GM12872 (cell line): ENCODE results near the gene DUSP15.

Source experiments
- TF ChIP-seq, protein P1 (sequence below): IDR thresholded peaks from 3 replicates; pipeline ENCODE4 v1.5.1; 2011; ENCODE audit warnings: low read depth, mild to moderate bottlenecking, low read length, moderate library complexity; ENCODE audit not compliant: insufficient read depth

DUSP15 gene

DNA sequence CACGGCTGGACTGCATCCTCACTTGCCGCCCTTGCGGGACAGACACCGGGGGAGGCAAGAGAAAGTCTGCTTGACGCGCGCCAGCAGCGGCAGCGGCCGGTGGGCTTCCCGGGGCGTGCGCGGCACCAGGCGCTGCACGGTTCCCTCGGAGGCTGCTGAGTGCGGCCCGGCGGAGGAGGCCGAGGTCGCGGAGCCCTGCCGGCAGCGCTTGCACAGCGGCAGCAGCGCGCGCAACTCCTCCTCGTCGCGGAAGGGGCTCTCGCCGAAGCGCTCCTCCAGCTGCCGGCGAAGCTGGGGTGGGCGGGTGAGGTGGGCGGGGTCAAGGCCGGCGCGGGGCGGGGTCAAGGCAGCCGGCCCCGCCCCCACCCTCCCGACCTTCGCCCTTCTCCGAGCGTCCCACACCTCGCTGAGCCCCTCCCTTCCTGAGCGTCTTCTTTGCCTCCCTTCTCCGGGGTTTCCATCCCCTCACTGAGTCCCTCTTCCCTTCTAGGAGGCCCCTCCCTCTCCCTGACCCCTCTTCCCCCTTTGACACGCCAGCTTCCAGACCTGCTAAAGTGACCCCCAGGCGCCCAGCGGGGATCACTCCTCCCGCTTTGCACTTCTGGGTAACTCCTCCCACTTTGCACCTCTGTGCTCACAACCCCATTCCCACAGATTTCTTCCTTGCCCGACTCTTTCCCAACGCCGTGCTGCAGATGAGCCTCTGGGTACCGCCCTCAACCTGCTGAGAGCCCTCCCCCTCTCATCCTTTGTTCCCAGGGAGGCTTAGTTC lies 8.8 kb downstream of the DUSP15 start:
- TF ChIP-seq, protein P1, sequence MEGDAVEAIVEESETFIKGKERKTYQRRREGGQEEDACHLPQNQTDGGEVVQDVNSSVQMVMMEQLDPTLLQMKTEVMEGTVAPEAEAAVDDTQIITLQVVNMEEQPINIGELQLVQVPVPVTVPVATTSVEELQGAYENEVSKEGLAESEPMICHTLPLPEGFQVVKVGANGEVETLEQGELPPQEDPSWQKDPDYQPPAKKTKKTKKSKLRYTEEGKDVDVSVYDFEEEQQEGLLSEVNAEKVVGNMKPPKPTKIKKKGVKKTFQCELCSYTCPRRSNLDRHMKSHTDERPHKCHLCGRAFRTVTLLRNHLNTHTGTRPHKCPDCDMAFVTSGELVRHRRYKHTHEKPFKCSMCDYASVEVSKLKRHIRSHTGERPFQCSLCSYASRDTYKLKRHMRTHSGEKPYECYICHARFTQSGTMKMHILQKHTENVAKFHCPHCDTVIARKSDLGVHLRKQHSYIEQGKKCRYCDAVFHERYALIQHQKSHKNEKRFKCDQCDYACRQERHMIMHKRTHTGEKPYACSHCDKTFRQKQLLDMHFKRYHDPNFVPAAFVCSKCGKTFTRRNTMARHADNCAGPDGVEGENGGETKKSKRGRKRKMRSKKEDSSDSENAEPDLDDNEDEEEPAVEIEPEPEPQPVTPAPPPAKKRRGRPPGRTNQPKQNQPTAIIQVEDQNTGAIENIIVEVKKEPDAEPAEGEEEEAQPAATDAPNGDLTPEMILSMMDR: no peak

GRCh38 chr20:31861135-31861384 lies 9.3 kb downstream of the DUSP15 start:
- TF ChIP-seq, protein P1: no peak

DNA sequence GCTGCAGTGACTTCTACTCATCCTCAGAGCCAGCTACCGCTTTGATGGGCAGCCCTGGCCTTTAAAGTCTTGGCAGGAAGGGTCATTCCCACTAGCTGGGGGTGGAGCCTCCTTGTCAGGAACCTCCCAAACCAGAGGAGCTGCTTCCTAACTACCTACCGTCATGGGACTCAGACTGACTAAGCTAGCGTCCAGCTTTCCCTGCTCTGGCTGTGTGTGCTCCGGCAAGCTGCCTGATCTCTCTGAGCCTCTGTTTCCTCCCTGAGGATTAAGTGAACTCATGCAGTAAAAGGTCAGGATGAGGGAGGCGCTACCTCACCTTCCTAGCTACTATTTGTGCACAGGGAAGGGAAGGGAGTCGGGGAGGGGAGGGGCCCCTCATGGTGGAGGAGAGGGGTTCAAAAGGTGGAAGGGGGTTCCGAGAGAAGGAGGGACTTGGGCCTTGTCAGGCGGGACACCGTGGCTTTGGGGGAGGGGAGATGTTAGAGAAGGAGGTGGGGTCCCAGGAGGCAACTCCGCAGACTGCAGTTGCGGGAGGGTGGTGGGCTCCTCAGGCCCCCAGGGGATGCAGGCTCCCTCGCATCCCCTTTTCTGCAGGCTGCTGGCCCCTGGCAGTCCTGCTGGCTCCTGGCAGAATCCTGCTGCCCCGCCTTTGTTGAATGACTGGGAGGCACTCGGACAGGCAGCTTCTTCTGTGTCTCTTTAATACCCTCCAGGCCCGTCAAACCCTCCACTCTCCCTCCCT lies 9.8 kb downstream of the DUSP15 start:
- TF ChIP-seq, protein P1: no peak

DNA sequence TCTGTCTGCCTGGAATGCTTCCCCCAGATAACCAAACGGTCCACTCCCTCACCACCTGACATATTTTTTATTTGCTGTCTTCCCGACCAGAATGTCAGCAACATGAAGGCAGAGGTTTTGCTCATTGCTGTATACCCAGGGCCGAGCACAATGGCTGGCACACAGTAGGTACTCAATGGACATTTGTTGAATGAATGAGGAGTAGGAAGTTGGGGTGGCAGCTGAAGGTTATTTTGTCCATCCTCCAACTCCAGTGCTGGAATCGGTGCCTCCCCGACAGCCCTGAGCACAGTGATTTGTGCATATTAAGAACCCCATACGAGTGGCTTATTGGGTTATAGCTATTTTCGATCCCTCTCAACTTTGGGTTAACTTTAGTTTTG lies 10.3 kb downstream of the DUSP15 start:
- TF ChIP-seq, protein P1: no peak

DNA sequence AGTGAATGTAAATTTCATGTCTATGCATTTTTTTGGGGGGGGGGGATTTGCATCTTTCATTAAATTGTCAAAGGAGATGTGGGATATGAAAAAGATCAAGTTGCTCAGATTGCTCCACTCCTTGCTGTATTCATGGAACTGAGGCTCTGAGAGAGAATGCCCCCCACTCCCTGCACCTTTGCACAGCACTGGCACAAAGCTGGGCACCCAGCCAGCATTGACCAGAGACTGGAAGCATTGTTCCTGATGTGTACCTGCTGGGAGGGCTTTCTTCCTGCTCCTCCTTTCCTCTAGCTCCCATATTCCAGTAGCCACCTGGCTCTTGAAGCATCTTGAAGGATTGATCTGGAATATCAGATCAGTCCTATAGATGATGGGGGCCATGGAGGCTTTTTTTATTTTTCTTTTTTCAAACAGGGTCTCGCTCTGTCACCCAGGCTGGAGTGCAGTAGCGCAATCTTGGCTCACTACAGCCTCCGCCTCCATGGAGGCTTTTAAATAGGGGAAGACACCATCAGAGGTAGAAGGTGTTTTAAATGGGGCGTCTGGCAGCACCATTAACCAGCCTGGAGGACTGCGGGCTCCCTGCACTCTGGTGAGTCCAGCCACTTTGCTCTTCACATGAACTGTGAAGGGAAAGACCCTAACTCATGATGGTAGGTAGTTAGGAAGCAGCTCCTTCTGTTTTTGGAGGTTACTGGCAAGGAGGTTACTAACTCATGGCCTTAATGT lies 10.9 kb downstream of the DUSP15 start:
- TF ChIP-seq, protein P1: no peak

DNA sequence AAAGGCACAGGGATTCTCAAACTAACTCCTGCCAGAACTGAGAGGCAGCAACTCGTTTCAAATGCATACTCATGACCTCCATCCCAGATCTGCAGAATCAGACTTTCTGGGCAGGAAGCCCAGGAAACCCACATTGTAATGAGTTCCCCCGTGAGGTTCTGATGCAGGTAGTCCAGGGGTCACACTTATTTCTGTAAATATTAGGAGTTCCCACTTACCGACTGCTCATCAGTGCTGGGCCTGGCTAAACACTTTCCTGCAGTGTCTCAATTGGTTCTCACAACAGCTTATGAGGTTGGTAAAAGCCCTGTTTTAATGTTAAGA lies 11.6 kb downstream of the DUSP15 start:
- TF ChIP-seq, protein P1: no peak

- TF ChIP-seq, protein P1: no peak
Observed at GRCh38 chr20:31857861-31858759, 12.2 kb downstream of the DUSP15 start.
